Neural progenitor cell (in vitro differentiated cells): ENCODE measurements around the gene TKT. TPM values are rescaled to one million over a fixed set of nuclear protein-coding genes. Genes with fewer than 3 reads are reported as not detected.

Source experiments
- DNase-seq: peaks from one replicate; pipeline ENCODE4 v3.0.0-alpha.2; 2016; ENCODE audit warnings: low spot score
- H2AFZ ChIP-seq: fragments of 200-600 bp; sonication (generic); replicated peaks from 2 replicates; pipeline ENCODE4 v1.6.1; 2016; ENCODE audit warnings: antibody characterized with exemption
- H3F3A ChIP-seq: fragments of 200-600 bp; sonication (generic); 2 replicates; pipeline ENCODE4 v1.6.1; 2016; ENCODE audit warnings: antibody characterized with exemption, low read depth
- H3K27ac ChIP-seq: fragments of 200-600 bp; sonication (generic); 2 replicates; pipeline ENCODE4 v1.5.1; 2016; ENCODE audit warnings: mild to moderate bottlenecking
- H3K27me3 ChIP-seq: fragments of 200-600 bp; sonication (generic); 2 replicates; pipeline ENCODE4 v1.6.1; 2016; ENCODE audit warnings: mild to moderate bottlenecking, moderate library complexity
- H3K36me3 ChIP-seq: fragments of 200-600 bp; sonication (generic); 2 replicates; pipeline ENCODE4 v1.5.1; 2016
- H3K4me1 ChIP-seq: fragments of 200-600 bp; sonication (generic); 2 replicates; pipeline ENCODE4 v1.6.1; 2016; ENCODE audit warnings: mixed run types
- H3K4me2 ChIP-seq: fragments of 200-600 bp; sonication (generic); 2 replicates; pipeline ENCODE4 v1.6.1; 2016
- H3K4me3 ChIP-seq: fragments of 200-600 bp; sonication (generic); 2 replicates; pipeline ENCODE4 v1.5.1; 2016
- H3K79me2 ChIP-seq: fragments of 200-600 bp; sonication (generic); 2 replicates; pipeline ENCODE4 v1.6.1; 2016; ENCODE audit warnings: low read depth
- H3K9ac ChIP-seq: fragments of 200-600 bp; sonication (generic); 2 replicates; pipeline ENCODE4 v1.6.1; 2016
- H3K9me3 ChIP-seq: fragments of 200-600 bp; sonication (generic); 2 replicates; pipeline ENCODE4 v1.5.1; 2016; ENCODE audit warnings: low read depth
- H4K20me1 ChIP-seq: fragments of 200-600 bp; sonication (generic); 2 replicates; pipeline ENCODE4 v1.6.1; 2016; ENCODE audit warnings: low read depth
- H3K27ac Mint-ChIP-seq: 3 replicates; pipeline ENCODE4 v1.8.0; 2021; ENCODE audit warnings: mixed read lengths
- H3K27me3 Mint-ChIP-seq: 2 replicates; pipeline ENCODE4 v1.8.0; 2022; ENCODE audit warnings: low read depth, mild to moderate bottlenecking, inconsistent platforms, moderate library complexity, mixed read lengths; ENCODE audit not compliant: insufficient read depth
- H3K36me3 Mint-ChIP-seq: 3 replicates; pipeline ENCODE4 v1.8.0; 2021; ENCODE audit warnings: mixed read lengths
- H3K4me1 Mint-ChIP-seq: 3 replicates; pipeline ENCODE4 v1.8.0; 2021; ENCODE audit warnings: mixed read lengths
- H3K4me3 Mint-ChIP-seq: 3 replicates; pipeline ENCODE4 v1.8.0; 2021; ENCODE audit warnings: mild to moderate bottlenecking, moderate library complexity, mixed read lengths
- H3K9me3 Mint-ChIP-seq: 3 replicates; pipeline ENCODE4 v1.8.0; 2020; ENCODE audit warnings: mixed read lengths
- EZH2 ChIP-seq: fragments of 200-600 bp; sonication (generic); IDR thresholded peaks from 2 replicates; pipeline ENCODE4 v1.6.1; 2017; ENCODE audit warnings: antibody characterized with exemption, mild to moderate bottlenecking, moderate library complexity
- EZH2phosphoT487 ChIP-seq: fragments of 200-600 bp; sonication (generic); IDR thresholded peaks from 2 replicates; pipeline ENCODE4 v1.6.1; 2017; ENCODE audit warnings: antibody characterized with exemption
- total RNA-seq: library from RNA; depleted of rRNA; stranded (reverse); fragments of >200 nt; gene quantifications from 2 replicates; pipeline ENCODE4 v1.2.3, GENCODE V29; 2015; ENCODE audit warnings: low replicate concordance
- TF ChIP-seq, protein P1 (sequence below): fragments of 200-600 bp; sonication (generic); IDR thresholded peaks from 2 replicates; pipeline ENCODE4 v1.5.1; 2017; ENCODE audit warnings: antibody characterized with exemption, mild to moderate bottlenecking

Gene TKT
- total RNA-seq, 1 donor from 2014 or later: 292 TPM

GRCh38 chr3:53189276-53189675, 66.5 kb downstream of the TKT start:
- no peak for TF ChIP-seq EZH2
- no peak for TF ChIP-seq EZH2phosphoT487
- TF ChIP-seq, protein P1, sequence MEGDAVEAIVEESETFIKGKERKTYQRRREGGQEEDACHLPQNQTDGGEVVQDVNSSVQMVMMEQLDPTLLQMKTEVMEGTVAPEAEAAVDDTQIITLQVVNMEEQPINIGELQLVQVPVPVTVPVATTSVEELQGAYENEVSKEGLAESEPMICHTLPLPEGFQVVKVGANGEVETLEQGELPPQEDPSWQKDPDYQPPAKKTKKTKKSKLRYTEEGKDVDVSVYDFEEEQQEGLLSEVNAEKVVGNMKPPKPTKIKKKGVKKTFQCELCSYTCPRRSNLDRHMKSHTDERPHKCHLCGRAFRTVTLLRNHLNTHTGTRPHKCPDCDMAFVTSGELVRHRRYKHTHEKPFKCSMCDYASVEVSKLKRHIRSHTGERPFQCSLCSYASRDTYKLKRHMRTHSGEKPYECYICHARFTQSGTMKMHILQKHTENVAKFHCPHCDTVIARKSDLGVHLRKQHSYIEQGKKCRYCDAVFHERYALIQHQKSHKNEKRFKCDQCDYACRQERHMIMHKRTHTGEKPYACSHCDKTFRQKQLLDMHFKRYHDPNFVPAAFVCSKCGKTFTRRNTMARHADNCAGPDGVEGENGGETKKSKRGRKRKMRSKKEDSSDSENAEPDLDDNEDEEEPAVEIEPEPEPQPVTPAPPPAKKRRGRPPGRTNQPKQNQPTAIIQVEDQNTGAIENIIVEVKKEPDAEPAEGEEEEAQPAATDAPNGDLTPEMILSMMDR: no peak
- H3K4me3 Mint-ChIP-seq: no peak overlapping the region
- H4K20me1 ChIP-seq: no peaks in the 10 kb centered on the region
- peaks cover 11% of the 10 kb centered on the region for H3K4me1 Mint-ChIP-seq
- H3K27me3 Mint-ChIP-seq: peaks cover 2% of the 10 kb centered on the region
- H3K9me3 ChIP-seq: no peaks in the 10 kb centered on the region
- no peaks in the 10 kb centered on the region for H3K9me3 Mint-ChIP-seq
- H3F3A ChIP-seq: no peaks in the 10 kb centered on the region
- H3K36me3 ChIP-seq: no peaks in the 10 kb centered on the region
- H3K4me1 ChIP-seq: peaks cover 10% of the 10 kb centered on the region
- no peak overlapping the region for H2AFZ ChIP-seq
- no peak overlapping the region for H3K27ac Mint-ChIP-seq
- H3K27me3 ChIP-seq: no peaks in the 10 kb centered on the region
- H3K79me2 ChIP-seq: no peaks in the 10 kb centered on the region
- H3K4me3 ChIP-seq: no peak overlapping the region
- DNase-seq: no peak
- no peak overlapping the region for H3K4me2 ChIP-seq
- H3K36me3 Mint-ChIP-seq: no peaks in the 10 kb centered on the region
- no peak overlapping the region for H3K27ac ChIP-seq
- H3K9ac ChIP-seq: no peak overlapping the region

DNA sequence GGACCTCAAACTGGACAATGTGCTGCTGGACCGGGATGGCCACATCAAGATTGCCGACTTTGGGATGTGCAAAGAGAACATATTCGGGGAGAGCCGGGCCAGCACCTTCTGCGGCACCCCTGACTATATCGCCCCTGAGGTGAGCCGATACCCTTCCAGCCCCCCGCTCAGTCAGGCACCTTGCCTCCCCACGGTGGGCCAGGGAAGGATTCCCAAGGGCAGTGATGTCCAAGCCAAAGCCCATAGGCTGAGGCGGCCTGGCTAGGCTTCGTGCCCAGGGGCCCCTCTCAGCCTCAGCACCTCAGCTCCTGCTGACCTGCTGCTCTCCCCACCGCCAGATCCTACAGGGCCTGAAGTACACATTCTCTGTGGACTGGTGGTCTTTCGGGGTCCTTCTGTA, 67.1 kb downstream of the TKT start:
- Histone ChIP-seq H3K27me3 (no peaks in the 10 kb centered on the region), H3K36me3 (no peaks in the 10 kb centered on the region), H3F3A (no peaks in the 10 kb centered on the region), H3K4me1 (peaks cover 5% of the 10 kb centered on the region), H3K4me3 (no peak overlapping the region), H2AFZ (no peak overlapping the region), H3K79me2 (no peaks in the 10 kb centered on the region), H3K4me2 (no peak overlapping the region), H4K20me1 (no peaks in the 10 kb centered on the region), H3K9ac (no peak overlapping the region), H3K27ac (no peak overlapping the region), H3K9me3 (no peaks in the 10 kb centered on the region)
- TF ChIP-seq, protein P1: no peak
- TF ChIP-seq EZH2: no peak
- no peak for TF ChIP-seq EZH2phosphoT487
- Mint-ChIP-seq H3K36me3 (no peaks in the 10 kb centered on the region), H3K4me1 (peaks cover 7% of the 10 kb centered on the region), H3K27me3 (peaks cover 4% of the 10 kb centered on the region), H3K27ac (no peak overlapping the region), H3K9me3 (no peaks in the 10 kb centered on the region), H3K4me3 (no peak overlapping the region)
- DNase-seq: no peak

GRCh38 chr3:53188136-53188685, 67.6 kb downstream of the TKT start:
- H3K4me3 ChIP-seq: no peak overlapping the region
- peaks cover under 1% of the 10 kb centered on the region for H3K4me1 ChIP-seq
- no peaks in the 10 kb centered on the region for H3K36me3 ChIP-seq
- no peak overlapping the region for H3K9ac ChIP-seq
- H3K27me3 ChIP-seq: no peaks in the 10 kb centered on the region
- H2AFZ ChIP-seq: no peak overlapping the region
- H3K9me3 Mint-ChIP-seq: no peaks in the 10 kb centered on the region
- no peak overlapping the region for H3K4me3 Mint-ChIP-seq
- no peaks in the 10 kb centered on the region for H3K79me2 ChIP-seq
- H3F3A ChIP-seq: no peaks in the 10 kb centered on the region
- peaks cover 3% of the 10 kb centered on the region for H3K4me1 Mint-ChIP-seq
- TF ChIP-seq EZH2phosphoT487 (no peak), EZH2 (no peak)
- TF ChIP-seq, protein P1: no peak
- no peak overlapping the region for H3K27ac ChIP-seq
- no peak overlapping the region for H3K27ac Mint-ChIP-seq
- H3K4me2 ChIP-seq: no peak overlapping the region
- H4K20me1 ChIP-seq: no peaks in the 10 kb centered on the region
- peaks cover 4% of the 10 kb centered on the region for H3K27me3 Mint-ChIP-seq
- DNase-seq: no peak
- no peaks in the 10 kb centered on the region for H3K36me3 Mint-ChIP-seq
- no peaks in the 10 kb centered on the region for H3K9me3 ChIP-seq
